Stimulated activated CD4-positive, alpha-beta T cell treated with anti-CD3 and anti-CD28 coated beads, Interleukin-1b, Interleukin-23, amount 100 ng/mL, for 48 hours (primary cell): ENCODE data around the gene HOGA1.
"Not testable (repeated sequence)": the region's sequence is repeated elsewhere in the genome, so short reads cannot be mapped to it uniquely, and the experiment has no call there.

Experiments used
- DNase-seq: peaks from one replicate; pipeline ENCODE4 v3.0.0-alpha.2; 2020

Gene HOGA1

DNA sequence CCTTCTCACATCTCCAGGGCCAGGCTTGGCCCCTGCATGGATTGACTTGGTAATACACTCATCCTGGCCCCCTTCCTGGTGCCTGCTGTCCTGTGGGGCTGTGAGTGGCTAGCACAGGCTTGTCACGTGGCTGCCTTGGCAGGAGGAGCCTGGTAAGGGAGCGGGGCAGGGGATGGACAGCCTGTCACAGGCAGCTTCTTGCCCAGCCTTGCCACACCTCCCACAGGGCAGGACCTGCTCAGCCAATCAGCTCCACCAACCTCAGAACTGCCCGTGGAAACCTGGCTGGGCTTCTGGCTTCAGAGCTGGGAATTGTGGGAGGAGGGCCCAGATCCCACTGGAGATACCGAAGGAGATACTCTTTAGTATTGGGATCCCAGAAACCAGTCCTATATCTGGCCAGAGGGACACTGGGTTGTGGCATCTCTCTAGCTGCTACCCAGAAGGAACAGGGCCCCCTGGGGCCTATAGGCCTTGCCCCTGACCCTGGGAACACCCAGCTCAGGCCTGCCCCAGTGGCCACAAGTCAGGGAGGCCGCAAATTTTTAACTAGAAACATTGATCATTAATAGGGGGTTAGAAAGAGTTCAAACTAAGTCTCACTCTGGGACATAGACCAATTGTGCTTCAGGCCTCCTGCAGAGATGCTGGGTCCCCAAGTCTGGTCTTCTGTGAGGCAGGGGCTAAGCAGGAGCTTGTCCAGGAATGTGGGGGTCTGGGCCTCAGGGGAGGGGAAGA is at the start of gene HOGA1:
Gene HOGA1, plus strand, starts transcription at position 330 of the 738 bp plus-strand sequence. Its CDS starts 315 bp downstream, at position 645.
- DNase-seq = no peak

DNA sequence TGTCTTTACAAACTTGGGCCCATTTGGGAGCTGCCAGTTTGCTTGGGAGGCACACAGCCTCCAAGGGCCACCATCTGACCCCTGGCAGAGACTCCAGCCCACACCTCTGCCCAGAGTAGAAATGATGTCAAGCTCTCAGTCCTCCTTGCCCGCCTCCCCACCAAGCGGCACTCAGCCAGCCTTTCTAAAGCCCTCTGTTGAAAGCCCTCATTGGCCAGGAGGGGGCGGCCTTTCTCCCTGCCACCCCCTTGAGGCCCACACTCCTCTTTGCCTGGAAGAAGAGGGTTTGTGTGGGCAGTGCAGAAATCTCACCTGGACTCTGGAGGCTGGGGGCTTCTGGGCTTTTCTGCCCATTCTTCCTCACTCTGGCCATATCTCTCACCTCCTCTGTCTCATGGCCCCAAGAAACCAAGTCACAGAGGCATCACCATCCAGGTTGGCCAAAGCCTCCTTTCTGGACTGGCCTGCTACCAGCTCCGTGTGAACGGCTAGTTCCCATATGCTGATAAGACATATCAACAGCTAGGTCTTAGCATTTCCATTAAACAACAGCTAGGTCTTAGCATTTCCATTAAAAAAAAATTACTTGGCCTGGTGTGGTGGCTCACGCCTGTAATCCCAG is 49.3 kb upstream of the HOGA1 start:
- peak; percentile 40 for DNase-seq

DNA sequence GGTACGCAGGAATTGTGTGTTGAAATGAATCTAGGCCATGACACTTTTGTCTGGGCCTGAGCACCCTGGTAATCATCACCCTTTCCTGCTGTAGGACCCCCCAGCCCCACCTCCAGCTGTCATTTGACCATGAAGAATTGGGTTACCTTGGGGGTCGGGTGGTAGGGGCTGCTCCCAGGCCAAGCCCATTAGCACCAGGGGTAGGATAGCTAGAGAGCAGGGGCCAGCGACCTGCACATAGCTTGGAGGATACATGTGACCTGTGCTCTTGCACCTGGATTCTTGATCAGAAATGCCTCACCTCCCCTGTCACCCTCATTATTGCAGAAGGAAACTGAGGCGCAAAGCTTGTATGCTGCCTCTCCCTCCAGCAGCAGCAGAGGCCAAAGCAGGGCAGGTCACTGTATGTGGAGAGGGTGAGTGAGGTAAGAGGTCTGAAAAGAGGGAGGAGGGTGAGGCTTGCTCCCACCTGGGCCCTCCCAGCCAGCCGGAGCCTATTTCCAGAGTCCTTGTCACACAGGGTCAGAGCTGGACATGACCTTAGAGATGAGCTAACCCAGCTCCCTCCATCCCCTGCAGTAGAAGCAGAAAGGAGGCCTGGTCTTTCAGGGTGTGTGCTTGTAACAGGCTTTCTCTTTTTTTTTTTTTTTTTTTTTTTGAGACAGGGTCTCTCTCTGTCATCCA is 46.9 kb upstream of the HOGA1 start:
- no peak for DNase-seq

DNA sequence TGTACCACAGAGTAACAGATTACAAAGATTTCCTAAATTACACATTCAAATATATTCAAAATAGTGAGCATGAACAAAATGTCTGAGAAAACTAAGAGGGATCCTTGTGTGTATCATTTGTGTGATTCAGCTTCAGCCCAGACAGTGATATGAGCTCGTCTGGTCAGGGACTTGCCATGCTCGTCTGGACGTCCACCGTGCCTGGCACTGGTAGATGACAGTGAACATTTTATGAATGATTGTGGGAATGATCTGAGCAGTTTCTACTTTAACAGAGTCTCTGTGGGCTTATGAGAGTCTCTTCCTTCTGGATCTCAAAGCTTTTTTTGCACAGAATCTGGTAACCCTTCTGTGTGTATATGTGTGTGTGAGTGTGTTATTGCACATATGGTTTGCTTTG is 45.8 kb upstream of the HOGA1 start:
- DNase-seq = no peak

DNA sequence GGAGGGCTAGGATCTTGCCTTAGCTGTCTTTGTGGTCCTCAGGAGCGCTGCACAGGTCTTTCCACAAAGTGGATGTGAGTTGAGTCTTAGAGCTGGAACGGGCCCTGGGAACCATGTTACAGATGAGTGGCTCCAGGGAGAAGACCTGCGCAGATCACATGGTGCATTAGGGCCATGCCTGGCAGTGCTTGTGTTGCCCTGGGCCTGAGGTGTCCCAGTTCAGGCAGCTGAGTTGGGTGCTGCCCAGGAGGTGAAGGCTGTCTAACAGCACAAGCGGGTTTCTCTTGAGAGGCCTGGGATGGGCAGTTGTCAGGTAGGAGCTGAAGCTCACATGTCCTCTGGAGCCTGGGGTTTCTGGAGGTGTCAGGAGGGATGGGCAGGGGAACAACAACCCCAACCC is 45.4 kb upstream of the HOGA1 start:
- DNase-seq = no peak

DNA sequence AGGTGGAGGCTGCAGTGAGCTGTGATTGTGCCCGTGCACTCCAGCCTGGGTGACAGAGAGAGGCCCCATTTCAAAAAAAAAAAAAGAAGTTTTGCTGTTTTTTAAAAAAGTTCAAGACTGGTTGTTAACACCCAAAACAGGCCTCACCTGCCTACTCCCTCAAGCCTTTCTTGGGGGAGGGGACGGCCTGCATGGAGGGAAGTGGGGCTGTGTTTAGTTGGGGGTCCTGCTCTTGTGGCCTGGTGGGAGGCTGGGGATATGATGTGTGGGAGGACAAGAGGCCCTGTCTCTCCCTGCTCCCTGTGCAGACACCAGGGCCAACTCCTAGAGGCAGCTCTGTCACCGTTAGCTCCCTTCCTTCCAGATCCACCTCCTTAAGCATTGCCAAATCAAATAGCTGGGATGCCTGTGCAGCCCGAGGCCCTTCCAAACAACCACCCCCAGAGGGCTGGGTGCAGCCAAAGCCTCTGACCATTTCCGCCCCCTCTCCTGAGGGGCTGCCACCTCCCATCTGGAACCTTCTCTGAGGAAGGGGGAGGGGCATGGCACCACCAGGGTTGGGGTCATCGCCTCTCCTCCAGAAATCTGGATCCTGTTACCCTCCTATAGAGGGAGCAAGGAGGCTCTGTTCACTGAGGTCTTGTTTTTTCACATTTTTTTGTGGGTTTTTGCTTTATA is 44.5 kb upstream of the HOGA1 start:
- no peak for DNase-seq

DNA sequence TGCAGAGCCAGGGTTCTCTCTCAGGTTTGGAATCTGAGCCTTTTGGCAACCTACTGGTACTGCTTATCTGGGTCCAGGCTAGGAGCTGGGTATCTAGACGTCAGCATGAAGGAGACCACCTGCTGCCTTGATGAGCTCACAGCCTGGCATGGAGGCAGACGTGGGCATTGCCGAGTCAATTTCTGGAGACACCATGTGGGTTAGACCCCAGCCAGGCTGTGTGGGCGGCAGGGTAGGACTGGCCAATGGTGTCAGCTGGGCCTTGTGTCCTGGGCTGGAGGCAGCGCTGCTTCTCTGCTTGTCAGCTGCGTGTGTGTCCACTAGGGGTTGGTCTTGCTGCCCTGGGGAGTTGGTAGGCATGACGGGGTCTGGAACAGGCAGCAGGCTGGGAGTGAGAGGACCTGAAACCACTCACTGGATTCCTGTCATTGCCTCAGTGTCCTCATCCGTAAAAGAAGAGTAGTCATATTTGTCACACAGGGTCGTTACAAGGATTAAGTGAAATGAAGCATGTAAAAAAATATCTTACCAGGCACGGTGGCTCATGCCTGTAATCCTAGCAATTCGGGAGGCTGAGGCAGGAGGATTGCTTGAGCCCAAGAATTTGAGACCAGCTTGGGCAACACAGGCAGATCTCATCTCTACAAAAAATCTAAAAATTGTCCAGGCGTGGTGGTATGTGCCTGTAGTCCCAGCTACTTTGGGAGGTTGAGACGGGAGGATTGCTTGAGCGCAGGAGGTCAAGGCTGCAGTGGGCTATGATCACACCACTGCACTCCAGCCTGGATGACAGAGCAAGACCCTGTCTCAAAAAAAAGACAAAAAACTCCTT is 43.3 kb upstream of the HOGA1 start:
- DNase-seq = no peak

DNA sequence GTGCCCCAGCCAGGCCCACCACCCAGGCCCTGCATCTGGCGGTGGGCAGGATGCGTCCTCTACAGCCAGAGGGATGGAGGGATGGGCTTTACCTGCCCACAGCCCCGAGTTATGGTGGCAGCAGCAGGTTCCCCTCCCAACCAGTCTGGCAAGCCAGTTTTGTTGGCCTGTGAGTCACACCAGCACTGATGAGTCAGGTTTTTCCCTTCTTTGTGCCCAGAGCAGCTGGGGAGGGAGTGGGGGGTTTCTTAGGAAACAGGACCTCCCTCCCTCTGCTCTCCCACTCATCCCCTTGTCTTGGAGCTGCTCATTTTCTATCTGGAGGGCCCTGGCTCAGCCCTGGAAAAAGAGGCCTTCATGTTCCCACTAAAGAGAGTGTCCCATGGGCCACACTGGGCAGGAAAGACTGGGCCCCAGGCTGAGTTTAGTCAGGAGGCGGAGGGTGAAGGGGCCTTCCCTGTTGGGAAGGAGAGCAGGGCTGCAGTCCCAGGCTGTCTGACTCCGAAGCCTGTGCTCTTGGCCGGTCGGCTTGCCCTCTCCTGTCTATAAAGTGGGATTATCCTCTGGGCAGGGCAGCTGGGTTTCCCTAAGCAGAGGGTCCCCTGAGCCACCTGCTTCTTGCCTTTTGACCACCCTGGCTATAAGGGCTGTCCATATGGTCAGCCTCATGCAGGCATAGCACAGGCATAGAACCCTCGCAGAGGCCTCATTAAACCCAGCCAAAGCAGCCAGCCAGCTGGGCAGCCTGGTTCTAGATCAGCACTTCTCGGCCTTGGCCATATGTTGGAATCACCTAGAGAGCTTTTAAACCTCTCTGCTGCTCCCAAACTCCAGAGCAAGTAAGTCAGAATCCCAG is 41.8 kb upstream of the HOGA1 start:
- DNase-seq = peak; percentile 43

DNA sequence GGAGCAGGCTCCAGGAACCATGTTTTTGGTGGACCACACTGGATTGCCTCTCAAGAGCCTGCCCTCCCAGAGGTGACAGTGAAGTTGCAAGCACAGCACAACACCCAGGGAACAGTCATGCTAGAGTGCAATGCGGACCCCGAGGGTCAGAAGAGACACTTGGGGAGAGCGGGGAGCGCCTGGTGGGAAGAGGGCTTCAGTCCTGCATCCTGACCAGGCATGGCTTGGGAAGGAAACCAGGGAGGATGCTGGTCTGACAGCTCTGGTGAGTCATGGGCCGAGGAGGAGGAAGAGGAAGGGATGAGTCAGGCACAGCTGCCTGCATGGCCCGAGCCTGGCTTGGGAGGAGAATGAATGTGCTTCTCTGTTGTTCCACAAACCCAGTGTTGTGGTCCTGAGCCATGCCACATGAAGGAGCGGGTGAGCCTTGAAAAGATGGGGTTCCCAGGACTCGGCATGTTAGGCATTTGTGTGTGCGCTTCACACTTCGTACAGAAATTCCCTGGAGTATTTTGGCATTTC is 41.1 kb upstream of the HOGA1 start:
- peak; percentile 78 for DNase-seq

DNA sequence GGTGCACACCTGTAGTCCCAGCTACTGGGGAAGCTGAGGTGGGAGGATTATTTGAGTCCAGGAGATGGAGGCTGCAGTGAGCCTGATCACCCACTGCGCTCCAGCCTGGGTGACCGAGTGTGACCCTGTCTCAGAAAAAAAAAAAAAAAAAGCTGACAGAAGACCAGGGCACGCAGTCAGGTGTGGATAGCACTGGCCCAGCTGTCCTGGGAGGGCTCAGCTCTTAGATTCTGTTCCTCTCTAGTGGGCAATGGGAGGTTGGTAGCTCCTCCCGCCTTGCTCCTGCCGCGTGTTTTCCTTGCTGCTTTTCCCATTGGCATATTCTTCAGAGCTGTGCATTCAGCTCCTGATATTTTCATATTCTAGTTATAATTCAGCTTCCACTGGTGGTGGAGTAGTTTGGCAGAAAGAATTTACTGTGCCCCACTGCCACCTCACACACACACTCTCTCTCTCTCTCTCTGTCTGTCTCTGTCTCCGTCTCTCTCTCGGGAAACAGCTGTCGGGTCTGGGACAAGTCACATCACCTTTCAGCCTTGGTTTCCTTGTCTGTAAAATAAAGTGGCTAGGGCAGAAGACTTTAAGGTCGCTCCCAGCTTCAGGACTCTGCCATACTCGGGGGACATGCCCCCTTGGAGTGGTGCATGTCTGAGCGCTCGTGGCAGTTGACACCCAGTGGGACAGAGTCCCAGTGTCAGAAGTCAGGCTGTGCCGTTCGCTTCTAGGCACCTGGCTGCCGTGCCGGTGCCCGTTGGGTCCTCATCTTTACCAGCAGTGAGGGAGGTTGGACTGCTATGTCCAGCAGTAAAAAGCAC is 37.5 kb upstream of the HOGA1 start:
- DNase-seq = no peak

DNA sequence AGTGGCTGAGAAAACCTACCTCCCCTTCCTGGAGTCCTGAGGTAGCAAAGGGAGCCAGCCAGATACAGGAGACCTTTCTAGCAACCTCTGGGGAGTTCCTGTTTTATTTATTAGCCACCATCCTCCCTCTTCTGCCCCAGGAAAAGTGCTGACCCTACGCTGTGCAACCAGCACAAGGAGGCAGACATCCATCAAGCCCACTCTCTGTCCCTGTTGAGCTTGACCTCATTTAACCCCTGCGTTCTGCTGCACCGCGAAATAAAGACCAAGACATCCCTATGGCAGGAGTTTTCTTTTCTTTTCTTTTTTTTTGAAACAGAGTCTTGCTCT is 37.0 kb upstream of the HOGA1 start:
- DNase-seq = no peak

DNA sequence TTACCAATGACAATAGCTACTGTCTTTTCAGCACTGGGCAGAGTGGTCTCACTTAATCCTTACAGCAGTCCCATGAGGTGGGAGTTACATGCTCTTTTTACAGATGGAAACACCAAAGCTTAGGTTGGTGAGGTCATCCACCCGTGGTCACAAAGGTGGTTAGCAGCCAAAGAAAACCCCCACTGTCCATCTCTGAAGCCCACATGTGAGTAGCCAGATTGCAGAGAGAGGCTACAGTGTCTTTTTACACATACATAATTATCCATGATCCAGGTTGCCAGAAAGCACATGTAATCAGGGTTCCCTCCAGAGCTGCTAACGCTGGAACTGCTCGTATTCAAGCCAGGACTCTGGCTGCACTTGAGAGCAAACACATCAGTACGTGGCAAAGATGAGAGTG is 36.2 kb upstream of the HOGA1 start:
- DNase-seq = no peak

DNA sequence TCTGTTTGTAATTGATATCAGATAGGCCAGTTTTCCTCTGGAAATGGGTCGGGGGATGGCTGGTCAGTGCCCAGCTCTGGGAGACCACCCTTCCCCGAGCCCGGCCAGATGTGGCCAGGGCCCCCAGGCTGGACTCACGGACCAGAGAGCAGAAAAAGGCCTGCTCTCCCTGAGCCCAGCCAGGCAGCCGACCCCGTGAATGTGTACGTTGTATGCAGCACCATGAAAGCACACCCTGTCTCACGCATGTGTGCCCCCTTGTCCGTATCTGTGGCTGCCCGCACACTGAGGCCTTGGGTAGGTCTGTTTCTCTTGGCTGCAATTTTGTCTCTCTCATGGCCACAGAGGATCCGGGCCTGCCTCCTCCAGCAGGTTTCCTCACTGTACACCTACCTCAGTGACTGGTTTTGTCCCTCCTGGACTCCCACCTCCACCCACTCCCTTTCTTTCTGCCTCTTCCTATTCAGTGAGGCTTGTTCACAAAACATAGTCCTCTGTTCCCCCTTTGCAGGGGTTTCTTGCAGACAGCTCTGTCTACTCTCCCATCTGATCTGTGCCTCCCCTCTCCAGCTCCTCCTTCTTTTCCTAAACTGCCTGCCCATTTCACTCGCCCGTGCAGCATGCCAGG is 35.2 kb upstream of the HOGA1 start:
- no peak for DNase-seq

DNA sequence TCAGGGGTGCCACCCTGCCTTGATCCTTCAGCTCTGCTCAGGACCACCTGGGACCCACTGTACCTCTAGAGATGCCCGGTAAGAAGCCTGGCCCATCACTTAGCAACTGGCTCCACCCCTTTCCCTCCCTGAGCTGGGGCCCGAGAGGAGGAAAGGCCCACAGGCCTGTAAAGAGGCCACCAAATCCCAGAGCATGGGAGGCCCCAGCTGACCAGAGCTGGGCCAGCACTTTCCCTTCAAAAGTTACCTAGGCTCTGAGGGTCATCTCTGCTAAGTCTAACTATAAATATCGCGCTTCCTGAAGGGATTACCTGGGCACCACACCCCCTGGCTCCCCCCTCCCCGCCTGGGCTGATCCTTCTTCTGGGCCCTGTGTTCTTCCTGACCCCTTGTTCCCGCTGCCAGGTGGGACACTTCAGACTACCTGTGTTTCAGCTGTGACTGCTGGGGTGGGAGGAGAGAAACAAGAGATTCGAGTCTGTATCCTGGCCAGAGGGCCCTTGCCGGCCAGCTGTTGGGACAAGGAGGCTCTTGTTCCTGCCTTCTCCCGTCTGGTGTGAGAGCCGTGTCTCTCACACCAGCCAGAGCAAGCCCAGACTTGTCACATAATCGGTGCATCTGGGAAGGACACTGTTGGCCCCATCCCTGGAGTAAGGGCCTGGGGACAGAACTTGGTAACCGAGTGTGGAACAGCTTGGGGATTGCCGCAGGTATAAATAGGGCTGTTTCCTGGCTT is 34.4 kb upstream of the HOGA1 start:
- DNase-seq = no peak

DNA sequence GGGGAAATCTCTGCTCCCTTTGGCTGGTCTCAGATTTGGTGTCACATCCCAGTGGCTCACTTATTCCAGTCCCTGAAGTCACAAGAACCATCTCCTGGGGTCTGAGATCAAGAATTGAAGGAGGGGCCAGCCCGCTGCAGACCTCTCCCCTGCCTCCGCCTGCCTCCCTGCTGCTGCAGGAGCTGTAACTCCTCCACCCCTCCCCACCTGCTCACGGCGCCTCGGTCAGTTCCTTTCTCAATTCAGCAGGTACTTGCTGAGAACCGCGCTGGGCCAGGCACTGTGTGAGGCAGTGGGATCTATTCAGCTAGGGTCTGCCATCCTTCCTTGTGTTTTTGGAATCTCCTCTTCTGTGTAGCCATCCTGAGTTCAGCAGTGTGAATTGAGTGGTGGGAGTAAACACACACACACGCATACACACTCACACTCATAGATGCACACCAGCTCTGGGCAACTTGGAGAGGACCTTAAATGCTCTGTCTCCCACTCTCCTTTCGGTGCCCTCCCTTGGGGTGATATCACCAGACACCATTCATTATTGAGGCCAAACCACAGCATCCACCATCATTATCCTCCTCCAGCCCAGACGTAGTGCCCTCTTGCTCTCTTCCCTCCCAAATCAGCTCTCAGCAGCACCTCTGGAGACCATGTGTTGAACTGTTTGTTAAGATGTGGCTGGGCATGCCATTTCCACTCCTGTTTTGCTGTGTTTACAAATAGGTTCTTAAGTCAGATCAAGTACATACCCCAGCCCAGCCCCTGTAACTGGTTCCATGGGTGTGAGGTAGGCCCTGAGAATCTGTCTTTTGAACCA is 33.6 kb upstream of the HOGA1 start:
- DNase-seq = no peak

DNA sequence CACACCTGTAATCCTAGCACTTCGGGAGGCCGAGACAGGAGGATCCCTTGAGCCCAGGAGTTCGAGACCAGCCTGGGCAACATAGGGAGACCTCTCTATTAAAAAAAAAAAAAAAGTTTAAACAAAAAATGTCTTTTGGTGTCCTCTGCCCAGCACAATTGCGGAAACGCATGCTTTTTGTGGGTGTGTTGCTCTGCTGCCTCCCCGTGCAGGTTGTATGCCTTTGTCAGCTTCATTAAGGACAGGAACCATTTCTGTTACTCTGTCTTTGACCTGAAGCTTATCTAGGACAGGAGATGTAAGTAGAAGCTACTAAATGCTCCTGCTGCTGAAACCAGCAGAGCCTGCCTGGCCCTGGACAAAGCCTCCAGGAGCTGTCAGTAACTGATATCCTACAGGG is 32.9 kb upstream of the HOGA1 start:
- DNase-seq = no peak

DNA sequence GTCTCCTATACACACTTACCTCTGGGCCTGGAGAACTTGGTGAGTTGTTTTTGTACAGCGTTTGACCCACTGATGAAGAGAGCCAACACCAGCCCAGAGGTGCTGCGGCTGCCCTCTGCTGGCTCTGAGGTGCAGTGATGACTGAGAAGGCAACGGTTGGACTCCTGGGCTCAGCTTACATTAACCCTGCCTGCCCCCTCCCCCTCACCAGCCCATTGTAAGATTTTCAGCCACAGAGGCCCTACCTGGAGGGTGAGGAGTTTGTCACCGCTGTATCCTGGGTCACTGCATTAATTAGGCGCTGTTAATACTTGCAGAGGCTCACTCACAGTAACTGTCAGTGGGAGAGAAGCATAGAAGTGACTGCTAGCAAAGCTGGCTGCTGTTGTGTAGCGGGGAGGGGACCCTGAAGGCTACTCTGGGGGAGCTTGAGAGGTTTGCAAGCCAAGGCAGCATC is 30.6 kb upstream of the HOGA1 start:
- DNase-seq = peak; percentile 65

DNA sequence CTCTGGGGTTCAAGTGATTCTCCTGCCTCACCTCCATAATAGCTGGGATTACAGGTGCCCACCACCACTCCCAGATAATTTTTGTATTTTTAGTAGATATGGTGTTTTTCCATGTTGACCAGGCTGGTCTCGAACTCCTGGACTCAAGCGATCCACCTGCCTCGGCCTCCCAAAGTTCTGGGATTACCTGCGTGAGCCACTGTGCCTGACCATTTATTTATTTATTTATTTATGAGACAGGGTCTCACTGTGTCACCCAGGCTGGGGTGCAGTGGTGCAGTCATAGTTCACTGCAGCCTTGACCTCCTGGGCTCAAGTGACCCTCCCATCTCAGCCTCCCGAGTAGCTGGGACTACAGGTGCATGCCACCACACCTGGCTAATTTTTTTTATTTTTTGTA is 29.9 kb upstream of the HOGA1 start:
- not testable (repeated sequence) for DNase-seq
